Inflammatory macrophage treated with lipopolysaccharide for 1 hour (primary cell): ENCODE data around the gene GRK5.
A peak's percentile ranks its signal among the peaks of the same experiment; 100 is the strongest.

Experiments
- DNase-seq, 2 donors: peaks; one replicate each; pipeline ENCODE4 v3.0.0-alpha.2; 2020 to 2022

GRK5 gene

DNA sequence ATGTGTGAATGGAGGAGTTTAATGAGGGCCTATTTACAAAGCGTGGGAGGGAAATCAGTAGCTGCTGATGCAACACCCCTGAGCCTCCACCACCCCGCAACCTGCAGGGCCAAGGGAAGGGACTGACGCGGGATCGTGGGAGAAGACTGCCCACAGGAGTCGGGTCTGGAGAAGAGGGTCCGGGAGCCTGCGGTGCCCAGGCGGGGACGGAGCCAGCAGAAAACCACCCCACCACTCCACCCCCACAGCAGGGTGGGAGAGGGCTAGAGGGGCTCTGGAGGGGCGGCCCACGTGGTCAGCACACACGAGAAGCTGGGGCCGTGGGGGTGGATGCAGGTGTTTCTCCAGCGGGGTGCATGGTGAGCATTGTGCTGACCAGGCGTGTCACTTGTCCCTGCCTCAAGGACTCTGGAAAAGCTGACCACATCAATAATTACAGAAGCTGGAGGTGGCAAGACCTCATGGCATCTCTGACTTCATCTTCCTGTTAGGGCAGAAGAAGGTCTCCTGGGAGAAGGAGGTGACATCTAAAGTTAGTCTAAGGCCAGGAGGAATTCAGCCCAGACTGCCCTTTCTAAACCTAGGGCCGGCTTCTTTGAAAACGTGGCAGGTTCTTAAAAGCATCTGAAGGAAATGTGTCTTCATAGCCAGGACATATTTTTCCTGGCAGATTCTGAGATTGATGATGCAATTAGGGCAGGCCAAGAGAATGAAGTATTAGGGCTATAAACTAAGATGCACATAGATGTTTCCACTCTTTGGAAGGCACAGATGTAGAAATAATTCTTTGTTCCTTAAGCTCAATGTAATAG is 184.3 kb downstream of the GRK5 start:
- peak in 1 of 2 donors; percentile 31 for DNase-seq

- DNase-seq, result no peak
Observed at GRCh38 chr10:119393019-119393418, 185.6 kb downstream of the GRK5 start.

DNA sequence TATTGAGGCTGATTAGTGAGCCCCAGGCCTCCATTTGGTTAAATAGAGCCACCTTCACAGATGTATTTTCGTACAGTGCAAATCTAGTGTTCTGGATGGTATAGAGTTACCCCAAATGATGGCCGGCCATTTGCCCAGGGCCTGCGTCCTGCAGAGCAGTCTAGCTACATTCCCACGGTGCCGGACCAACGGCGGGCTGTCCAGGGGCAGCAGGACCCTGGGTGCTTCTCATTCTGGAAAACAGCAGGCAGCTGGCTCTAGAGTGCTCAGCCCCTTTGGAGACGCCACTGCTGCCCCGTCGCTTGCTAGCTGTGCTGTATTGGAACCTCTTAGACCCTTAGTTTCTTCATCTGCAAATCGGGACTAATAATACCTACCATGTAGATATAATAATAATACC is 186.1 kb downstream of the GRK5 start:
- DNase-seq, result no peak

DNA sequence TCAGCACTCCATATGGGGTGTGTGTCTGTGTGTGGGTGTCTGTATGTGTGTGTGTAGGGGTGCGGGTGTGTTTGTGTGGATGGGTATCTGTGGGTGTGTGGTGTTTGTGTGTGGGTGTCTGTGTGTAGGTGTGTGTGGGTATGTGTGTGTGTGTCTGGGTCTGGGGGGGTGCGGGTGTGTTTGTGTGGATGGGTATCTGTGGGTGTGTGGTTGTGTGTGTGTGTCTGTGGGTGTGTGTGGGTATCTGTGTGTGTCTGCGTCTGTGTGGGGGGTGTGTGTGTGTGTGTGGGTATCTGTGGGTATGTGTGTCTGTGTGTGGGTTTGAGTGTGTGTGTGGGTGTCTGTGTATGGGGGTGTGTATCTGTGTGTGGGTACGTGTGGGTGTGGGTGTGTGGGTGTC is 186.5 kb downstream of the GRK5 start:
- DNase-seq, result no peak

- DNase-seq, result no peak
Observed at GRCh38 chr10:119394657-119395279, 187.4 kb downstream of the GRK5 start.

DNA sequence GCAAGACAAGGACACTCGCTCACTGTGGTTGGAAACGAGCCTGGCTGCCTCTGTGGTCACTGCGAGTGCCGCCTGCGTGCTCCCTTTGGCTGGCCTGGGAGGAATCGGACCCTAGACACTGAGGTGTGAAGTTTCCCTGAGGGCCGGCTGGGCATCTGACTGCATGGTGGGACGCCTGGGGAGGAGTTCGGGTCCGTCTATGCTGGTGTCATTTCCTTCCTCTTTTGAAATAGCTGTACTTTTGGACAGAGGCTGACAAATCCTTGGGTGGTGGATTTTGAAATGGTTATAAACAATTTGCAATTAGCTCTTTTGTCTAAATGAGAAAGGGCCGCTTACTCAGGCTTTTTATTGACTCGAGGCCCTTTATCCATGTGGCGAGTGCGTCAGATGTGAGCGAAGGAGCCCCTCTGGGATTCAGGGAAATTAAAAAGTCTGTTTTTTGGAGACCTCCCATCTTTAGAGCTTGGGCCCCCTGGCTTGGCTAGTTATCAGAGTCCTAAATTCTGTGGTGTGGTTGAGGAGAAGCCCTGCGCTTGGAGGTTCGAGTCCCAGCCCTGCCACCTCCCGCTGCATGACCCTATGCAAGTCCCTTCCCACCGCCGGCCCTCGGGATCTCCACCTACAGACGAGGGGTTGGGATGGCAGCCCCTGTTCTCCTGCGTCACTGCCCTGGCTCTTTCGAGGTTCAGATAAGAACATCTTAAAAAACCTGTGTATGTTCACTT is 188.1 kb downstream of the GRK5 start:
- DNase-seq, result peak; percentile 85 to 86

DNA sequence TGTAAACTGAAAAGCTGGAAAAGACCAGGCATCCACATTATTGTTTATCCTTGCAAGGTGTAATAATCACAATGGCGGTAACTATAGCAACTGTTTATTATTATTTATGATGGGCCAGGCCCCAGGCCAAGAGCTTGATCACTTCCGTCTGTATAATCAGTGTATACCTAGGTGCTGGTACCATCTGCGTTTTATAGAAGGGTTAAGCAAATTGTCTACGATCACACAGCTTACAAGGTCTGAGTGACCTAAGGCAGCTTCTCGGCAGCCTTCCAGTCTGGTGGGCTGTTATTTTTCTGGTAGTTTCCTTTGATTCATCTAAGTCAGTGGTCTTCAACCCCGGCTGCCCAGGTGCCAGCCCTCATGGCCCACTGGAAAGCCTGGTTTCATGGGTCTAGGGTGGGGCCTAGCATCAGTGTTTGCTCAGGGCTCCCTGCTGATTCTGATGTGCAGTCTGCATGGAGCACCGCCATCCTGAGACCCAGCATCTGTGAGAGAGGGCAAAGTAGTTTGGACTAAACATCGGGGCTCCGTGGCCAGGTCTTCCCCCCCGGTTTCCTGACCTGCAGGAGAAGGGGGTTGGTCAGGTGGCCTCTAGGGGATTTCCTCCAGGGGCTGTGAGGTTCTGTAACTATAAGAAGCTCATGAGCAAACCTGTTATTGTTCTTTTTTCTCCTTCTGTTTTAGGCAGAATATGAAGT is 188.8 kb downstream of the GRK5 start:
- no peak for DNase-seq

DNA sequence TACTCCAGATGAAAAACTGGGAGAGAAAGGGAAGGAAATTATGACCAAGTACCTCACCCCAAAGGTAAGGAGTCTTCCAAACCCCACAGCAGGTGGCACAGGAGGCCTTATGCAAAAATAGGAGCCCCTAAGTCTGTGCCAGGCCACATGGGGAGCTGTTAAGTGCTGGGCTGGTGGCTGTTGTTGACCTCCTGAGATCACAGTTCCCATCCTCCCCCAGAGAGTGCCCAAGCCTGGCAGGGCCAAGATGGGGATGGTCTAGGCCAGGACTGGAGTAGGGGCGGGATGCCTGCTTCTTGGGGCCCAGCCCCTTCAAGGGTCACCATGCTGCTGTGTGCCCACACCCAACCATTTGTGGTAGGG is 189.3 kb downstream of the GRK5 start:
- DNase-seq, result no peak

DNA sequence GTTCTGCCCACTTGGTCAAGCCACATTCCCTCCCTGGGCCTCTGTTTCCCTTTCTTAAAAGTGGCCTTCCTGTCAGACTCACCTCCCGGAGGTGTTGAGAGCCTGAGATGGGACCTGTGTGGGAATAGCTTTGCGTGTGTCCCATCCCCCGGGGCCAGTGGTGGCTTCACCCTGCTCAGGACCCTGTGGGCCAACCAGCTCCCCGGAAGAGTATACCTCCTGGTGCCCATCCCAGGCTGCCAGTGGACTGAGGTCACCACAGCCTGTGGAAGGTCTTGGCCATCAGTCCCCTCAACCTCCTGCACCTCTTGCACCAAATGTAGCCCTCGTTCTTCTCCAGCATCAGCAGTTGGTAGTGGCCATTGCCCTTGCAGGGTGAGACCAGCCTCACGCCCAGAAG is 190.0 kb downstream of the GRK5 start:
- no peak for DNase-seq

GRCh38 chr10:119398996-119399395 is 191.6 kb downstream of the GRK5 start:
- no peak for DNase-seq

DNA sequence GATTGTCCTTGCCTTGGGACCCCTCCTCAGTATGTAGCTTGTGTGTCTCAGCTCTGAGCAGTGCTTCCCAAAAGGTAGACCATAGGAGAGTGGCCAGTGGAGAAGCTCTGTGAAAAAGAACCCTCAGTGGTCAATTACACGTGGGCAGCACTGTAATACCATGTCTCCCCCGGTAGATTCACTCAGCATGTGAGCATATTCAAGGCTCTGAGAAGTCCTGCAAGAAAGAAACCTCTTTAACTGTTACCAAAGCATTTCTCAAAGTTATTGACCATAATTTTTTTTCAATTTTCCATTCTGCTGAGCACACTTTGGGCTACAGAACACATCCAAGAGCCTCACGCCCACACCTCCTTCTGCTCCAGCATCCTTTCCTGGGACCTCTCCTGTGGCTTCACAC is 192.1 kb downstream of the GRK5 start:
- DNase-seq, result no peak

- DNase-seq, result peak in 1 of 2 donors; percentile 15
Observed at GRCh38 chr10:119401671-119402395, 194.5 kb downstream of the GRK5 start.

DNA sequence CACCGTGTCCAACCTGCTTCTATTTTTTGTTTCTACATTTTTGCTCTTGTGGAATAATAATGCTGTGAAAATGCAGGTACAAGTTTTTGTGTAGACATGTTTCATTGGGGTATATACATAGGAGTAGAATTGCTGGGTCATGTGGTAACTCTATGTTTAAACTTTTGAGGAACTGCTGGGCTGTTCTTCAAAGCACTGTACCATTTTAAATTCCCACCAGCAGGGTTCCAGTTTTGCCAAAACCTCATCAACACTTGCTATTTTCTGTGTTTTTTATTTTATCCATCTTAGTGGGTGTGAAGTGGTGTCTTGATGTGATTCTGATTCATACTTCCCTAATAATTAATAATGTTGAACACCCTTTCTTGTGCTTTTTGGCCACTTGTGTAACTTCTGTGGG is 196.6 kb downstream of the GRK5 start:
- DNase-seq, result peak; percentile 24 to 32

DNA sequence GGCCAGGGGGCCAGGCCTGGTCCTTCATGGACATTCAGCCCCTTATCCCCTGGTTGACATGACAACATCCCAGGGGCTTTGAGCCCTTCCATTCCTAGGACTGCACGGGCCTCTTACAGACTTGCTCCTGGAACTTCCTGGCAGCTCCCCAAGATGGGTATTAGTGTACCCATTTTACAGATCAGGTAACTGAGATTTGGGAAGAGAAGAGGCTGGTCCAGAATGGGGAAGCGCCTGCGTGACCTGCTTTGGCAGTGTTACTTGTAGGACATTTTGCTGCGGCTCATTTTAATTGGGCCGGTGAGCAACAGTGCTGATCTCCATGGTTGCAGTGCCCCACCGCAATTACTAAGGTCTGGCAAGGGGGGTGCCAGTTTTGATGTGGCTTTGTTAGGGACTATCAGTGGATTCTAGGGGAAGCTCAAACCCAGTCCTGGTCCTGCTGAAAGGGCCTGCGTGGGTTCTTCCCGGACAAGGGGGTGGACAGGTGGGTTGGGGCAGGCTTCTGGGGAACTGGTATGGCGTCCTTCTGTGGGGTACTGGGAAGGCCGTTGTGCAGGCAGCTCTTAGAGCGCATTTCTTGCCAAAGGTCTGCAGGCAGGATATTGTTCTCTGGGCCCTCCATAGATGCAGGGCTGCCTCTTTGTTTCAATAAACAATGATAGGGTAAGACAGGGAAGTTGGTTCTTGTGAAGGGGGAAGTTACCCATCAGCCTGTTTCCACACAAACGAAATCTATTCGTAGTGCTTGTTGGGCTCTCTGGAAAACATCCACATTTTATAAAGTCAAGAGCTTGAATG is 197.5 kb downstream of the GRK5 start:
- DNase-seq, result peak; percentile 48 to 54

DNA sequence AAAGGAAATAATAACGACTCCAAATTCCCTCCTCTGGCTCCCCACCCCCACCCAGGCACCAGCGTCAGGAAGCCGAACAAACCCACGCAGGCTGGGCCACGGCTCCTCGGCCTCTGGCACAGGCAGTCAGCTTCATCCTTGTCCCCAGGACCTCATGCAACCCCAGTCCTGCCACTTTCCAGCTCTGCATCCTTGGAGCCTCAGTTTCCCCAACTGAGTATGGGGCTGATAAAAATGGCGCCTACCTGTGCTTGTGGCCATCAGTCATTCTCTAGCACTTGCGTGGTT is 198.1 kb downstream of the GRK5 start:
- DNase-seq, result no peak

GRCh38 chr10:119406137-119406536 is 198.8 kb downstream of the GRK5 start:
- DNase-seq, result no peak

DNA sequence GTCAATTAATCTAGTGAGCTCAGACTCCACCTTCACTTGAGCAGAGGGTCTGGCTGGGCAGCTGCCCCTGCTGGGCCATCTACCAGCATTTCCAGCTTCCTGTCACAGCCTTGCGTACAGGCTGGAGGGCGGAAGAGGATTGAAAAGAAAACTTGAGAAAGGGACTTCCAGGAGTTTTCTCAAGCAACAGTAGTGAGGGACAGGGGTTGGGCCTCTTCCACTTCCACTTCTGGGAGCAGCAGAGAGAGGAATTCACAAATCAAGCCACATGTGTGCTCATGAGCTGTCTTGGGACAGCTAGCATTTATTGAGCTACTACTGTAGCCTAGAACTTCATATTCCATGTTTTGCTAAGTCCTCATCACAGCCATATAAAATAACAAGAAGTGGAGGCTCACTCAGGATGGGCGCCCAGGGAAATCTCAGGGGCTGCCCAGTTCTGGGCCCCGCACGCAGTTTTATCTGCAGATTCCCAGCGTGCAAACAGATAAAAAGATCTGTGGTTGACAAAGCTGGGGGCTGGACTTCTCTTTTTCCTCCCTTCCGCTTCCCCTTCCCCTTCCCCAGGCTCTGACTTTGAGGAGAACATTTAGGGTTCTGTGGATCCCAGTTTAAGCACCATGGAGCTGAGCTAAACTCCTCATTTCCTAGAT is 199.4 kb downstream of the GRK5 start:
- DNase-seq, result peak; percentile 54 to 60

DNA sequence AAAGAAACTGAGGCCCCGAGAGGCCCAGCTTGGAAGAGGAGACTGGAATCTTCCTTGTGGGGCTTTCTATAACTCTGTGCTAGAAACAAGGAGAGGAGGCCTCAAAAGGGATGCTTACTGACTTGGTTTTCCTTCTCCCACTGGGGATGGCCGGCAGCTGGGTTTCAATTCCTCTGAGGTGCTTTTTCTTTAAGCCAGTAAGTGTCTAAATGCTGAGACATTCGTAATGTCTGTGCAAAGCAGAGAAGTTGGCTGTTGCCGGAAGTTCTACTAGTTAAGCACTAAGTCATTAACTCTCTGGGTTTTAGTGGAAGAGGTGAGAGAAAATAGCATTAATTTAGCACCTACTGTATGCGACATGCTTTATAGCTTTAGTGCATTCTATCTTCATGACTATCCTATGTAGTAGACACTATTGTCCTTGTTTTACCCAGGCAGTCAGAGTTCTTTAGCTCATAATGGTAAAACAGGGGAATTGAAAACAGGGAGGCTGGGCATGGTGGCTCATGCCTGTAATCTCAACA is 199.9 kb downstream of the GRK5 start:
- peak; percentile 38 to 55 for DNase-seq

GRCh38 chr10:119408072-119408471 is 200.7 kb downstream of the GRK5 start:
- DNase-seq, result no peak

DNA sequence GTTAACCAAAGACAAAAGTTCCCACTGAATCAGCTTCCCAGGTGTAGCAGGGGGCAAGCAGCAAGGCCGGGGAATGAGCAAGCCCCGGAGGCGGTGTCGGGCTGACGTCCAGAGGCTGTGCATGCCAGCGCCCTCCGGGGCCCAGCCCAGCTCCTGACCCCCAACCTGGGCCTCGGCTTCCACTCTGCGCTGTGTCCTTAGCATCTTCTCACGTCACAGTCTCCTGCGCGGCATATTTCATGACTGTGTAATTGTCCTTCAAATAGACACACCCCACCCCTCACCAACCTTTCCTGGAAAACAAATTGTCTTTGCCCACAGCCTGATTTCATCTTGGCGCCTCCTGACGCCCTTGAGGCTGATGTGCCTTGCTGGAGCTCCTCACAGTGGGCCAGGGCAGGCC is 201.6 kb downstream of the GRK5 start:
- DNase-seq, result no peak

GRCh38 chr10:119409385-119409784 is 202.0 kb downstream of the GRK5 start:
- DNase-seq, result no peak
